Bladder microvascular endothelial cell (primary cell): ENCODE results near the gene TULP1. TPM values are rescaled to one million over a fixed set of nuclear protein-coding genes. Genes with fewer than 3 reads are reported as not detected.

Experiments used
- total RNA-seq: library from RNA; depleted of rRNA; stranded (reverse); fragments of >200 nt; gene quantifications from 2 replicates; pipeline ENCODE4 v1.2.3, GENCODE V29; 2014

TULP1 gene
- not detected in 2 replicates for total RNA-seq

GRCh38 chr6:35512740-35513139 lies at the start of gene TULP1:
Gene TULP1 (minus strand): TSS chr6:35512896. CDS start chr6:35512858, 38 bp downstream.

DNA sequence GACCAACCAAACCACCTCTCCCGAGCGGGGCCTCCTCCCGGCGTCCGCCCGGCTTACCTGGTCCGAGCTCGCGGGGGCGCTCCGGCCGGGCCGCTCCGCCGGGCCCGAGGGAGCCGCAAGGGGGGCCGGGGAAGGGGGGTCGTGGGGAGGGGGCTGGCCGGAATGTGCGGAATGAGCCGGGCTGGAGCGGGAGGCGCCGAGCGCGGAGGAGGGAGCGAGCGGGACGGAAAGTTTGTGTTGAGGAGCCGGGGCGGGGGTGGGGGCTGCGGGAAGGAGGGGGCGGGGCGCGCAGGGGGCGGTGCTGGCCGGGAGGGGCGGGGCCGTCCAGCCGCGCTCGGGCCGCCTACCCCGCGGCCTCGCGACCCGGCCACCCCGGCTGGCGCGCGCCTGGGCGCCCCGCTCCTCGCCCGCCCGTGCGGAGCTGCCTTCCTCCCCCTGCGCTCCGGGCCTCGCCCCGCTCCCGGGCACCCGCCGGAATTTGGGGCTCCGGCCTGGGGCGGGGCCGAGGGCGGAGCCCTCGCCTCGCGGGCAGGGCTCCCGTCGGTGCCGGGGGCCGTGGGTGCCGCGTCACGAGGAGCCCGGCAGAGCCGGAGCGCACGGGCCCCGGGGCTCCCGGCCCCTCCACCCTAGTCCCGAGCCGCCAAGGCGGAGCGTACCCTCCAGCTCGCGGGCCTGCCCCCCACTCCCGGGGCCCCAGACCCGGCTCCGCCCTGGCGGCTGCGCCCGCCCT lies 15.7 kb downstream of the TULP1 start, which contains the start of gene TEAD3:
TSS of gene TEAD3 (minus strand) at position 239 of the 730 bp plus-strand sequence.

GRCh38 chr6:35468181-35468979 lies 44.3 kb downstream of the TULP1 start, which contains the start of gene RPL10A:
Gene RPL10A (plus strand): TSS chr6:35468401. CDS start chr6:35468435, 34 bp downstream.

GRCh38 chr6:35452183-35453090 lies 60.3 kb downstream of the TULP1 start, which contains the start of gene FANCE:
Gene FANCE (plus strand): TSS chr6:35452338. CDS start chr6:35452546, 208 bp downstream.

Other genes with a start within 250 kb of the TULP1 start
- 0.32 and 1.4 TPM in 2 replicates for gene DEF6, start 215.1 kb downstream of the TULP1 start, total RNA-seq
- 3.6 and 17.9 TPM in 2 replicates for gene PPARD, start 170.3 kb downstream of the TULP1 start, total RNA-seq
- gene FANCE, start 60.6 kb downstream of the TULP1 start, total RNA-seq = 10.3 and 11.3 TPM in 2 replicates
- gene RPL10A, start 44.5 kb downstream of the TULP1 start, total RNA-seq = 1,377 and 1,878 TPM in 2 replicates
- gene TEAD3, start 15.8 kb downstream of the TULP1 start, total RNA-seq = under 0.01 and 0.31 TPM in 2 replicates
- gene FKBP5, start 176.0 kb upstream of the TULP1 start, total RNA-seq = 30.3 and 33.1 TPM in 2 replicates
- gene ARMC12, start 224.1 kb upstream of the TULP1 start, total RNA-seq = 0.50 TPM in 1 of 2 replicates, not detected in the other